22Rv1 (cell line): Measurements from ENCODE around the gene GDPD3.

ENCODE experiments used
- CTCF ChIP-seq: fragments of 450-650 bp; IDR thresholded peaks from 2 replicates; pipeline ENCODE4 v1.5.1; 2017; ENCODE audit warnings: mild to moderate bottlenecking
- ZFX ChIP-seq: fragments of 450-650 bp; IDR thresholded peaks from 2 replicates; pipeline ENCODE4 v1.6.1; 2017; ENCODE audit warnings: antibody characterized with exemption, borderline replicate concordance

- peak; percentile 80 for TF ChIP-seq CTCF
- TF ChIP-seq ZFX: no peak
Observed at GRCh38 chr16:30091474-30092372, 21.6 kb downstream of the GDPD3 start, which contains the start of gene TBX6.
